ENCODE results near the gene LYST.

Gene LYST

GRCh38 chr1:235709018-235709417, 157.7 kb downstream of the LYST start:
- DNase-seq: no peak

DNA sequence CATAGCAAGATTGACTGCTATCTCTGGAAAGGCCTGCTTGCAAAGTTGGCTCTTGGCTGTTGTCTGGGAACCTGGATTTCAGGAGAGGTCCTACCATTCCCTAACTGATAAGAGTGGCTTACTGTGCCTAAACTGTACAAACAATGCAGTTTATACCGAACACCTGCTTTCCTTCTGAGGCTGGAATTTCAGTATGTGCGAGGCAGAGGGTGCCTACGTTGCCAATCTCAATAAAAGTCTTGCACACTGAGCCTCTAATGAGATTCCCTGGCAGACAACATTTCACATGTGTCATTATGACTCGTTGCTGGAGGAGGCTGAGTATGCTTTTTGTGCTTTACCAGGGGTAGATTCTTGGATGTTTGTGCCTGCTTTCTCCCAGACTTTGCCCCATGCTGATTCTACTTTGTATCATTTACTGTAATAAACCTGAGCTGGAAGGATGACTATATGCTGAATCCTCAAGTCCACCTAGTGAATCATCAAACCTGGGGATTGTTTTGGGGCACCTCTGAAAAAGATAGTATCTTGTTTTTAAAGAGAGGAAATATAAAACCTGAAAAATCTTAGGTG, 158.2 kb downstream of the LYST start:
- no peak for DNase-seq

- DNase-seq: no peak
Measured at GRCh38 chr1:235703506-235703905, 163.2 kb downstream of the LYST start.

- DNase-seq: no peak
Measured at GRCh38 chr1:235702412-235702811, 164.3 kb downstream of the LYST start.

DNA sequence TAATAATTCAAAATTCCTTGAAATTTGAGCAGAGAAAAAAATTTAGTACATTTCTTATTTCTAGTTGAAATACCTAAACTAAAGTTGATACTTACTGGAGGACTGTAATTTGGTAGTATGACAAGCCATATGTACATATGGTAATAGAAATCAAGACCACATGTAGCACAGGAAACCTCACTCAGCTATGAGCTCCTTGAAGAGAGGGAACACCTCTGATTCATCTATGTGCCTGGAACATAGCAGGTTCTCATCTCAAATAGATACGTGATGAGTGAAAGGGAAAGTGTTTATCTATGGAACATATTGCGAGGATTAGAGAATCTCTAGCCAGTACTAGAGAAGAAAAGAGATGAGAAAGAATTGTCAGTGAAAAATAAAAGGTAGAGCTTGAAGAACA, 169.2 kb downstream of the LYST start:
- no peak for DNase-seq

GRCh38 chr1:235689356-235689755, 177.3 kb downstream of the LYST start:
- DNase-seq: no peak

DNA sequence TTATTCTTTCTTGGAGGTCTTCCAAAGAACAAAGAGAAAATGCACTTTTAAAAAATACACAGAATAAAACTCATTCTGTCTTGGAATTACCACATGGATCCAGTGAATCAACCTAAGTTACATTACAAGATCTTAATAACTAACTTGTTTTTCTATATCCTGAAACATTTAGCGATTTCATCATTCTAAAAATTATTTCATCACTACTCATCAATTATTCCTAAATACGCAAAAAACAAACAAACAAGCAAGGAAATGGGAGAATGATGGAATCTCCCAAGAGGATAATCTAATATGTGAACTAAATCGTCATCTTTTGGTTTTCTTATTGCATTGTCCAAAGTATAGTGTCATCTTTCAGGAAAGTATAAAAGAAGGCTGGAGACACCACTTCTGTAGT, 178.6 kb downstream of the LYST start:
- no peak for DNase-seq

DNA sequence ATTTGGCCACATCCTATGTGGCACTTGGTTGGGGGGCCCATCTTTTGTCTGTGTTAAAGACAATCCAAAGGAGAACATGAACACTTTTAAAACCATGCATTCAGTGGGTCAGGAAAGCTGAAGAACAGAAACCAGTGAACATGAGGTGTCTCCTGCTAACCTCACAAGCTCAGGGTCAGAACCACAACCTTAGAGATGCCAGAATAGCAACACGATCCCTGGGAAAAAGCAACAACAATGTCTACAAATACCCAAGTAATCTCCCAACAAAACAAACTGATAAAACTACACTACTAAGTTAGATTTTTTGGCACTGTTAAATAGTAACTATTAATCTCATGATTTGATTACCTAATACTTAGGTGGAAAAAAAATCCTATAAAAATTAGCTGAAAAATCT, 183.1 kb downstream of the LYST start:
- DNase-seq: no peak

- DNase-seq: no peak
Measured at GRCh38 chr1:235682216-235682615, 184.5 kb downstream of the LYST start.

GRCh38 chr1:235679644-235680043, 187.1 kb downstream of the LYST start:
- DNase-seq: no peak

DNA sequence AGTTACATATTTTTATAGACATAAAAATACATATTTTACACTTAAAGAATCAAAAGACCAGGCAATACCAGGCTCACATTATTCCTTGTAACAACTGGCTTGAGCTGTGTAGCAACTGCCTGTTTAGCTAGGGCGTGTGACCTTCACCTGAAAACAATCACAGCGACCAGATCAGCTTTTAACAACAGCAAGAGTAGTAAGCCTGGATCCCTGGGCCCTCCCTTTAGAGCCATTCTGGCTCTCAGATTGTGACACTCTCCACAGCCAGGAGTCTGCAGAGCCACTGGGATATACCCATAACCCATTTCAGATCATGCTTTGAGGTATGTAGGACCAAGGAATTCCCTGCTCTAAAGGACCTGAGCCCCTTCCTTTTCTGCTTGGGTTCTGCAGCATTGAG, 187.7 kb downstream of the LYST start:
- DNase-seq: no peak

- DNase-seq: no peak
Measured at GRCh38 chr1:235675152-235675890, 191.4 kb downstream of the LYST start.

GRCh38 chr1:235673981-235674380, 192.7 kb downstream of the LYST start:
- no peak for DNase-seq

DNA sequence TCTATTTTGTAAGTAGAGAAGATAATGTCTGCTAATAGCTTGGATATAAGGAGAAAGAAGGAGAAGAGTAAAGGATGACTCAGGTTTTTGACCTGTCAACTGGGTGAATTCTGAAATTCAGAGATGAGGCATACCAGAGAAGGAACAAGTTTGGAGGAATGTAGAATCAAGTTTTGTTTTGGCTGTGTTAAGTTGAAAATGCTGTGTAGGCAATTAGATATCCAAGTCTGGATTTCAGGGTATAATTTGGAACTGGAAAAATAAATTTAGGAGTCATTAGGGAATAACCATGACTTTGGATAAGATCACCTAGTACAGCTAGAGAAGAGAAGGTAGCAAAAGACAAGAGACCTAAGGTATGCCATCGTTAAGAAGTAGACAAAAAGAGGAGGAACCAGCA, 194.7 kb downstream of the LYST start:
- no peak for DNase-seq

- no peak for DNase-seq
Measured at GRCh38 chr1:235670157-235670776, 196.4 kb downstream of the LYST start.

GRCh38 chr1:235669277-235669676, 197.4 kb downstream of the LYST start:
- DNase-seq: no peak

DNA sequence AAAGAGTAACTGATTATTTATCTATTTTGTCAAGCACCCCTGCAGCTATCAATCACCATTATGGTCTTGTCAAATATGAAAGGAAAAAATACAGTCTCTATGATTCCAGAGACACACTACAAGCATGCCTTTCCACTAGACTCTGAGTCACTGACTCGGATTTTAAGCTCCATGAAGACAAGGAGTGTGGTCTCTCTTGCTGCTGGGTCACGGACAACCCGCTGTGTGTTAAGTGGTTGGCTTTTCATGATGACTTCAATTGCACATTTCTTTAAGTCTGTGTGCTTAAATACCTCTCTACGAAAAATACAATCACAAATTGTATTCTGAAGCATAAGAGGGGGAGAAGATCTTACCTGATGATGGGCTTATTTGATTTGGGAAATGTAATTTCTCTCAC, 203.1 kb downstream of the LYST start:
- DNase-seq: no peak

DNA sequence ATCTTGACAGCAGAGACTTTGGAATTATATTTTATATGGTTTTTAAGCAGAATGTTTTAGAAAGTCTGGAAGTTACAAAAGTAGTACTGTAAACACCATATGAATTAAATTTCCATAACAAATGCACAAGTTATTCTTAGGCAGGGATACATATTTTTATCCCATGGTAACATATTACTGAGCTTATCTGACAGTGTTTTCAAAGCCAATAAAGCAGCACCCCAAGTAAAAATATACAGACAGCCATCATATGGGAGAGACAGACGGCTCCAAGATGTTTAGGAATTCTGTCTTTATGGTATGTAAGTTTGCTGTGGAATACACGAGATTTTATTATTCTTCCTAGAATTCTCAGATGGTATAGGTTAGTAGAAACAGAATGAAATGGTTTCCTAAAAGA, 205.1 kb downstream of the LYST start:
- DNase-seq: no peak

DNA sequence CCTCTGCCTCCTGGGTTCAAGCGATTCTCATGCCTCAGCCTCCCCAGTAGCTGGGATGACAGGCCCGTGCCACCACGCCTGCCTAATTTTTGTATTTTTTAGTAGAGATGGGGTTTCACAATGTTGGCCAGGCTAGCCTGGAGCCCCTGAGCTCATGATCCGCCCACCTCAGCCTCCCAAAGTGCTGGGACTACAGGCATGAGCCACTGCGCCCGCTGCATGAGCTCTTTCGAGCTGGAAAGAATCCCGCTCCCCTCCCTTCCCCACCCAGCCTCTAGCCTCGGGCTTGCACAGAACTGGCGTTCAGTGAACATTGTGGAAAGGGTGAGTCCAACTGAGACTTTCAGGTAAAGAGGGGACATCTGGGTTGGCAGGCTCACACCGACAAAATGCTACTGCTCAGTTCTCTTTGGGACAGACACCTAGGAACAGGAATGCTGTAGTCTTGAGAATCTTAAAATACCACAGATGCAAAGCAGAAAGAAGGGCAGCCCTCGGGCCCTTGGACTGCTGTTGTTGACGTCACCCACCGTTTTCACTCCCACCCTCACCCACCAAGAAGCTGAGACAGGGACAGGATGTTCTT, 207.4 kb downstream of the LYST start:
- no peak for DNase-seq

DNA sequence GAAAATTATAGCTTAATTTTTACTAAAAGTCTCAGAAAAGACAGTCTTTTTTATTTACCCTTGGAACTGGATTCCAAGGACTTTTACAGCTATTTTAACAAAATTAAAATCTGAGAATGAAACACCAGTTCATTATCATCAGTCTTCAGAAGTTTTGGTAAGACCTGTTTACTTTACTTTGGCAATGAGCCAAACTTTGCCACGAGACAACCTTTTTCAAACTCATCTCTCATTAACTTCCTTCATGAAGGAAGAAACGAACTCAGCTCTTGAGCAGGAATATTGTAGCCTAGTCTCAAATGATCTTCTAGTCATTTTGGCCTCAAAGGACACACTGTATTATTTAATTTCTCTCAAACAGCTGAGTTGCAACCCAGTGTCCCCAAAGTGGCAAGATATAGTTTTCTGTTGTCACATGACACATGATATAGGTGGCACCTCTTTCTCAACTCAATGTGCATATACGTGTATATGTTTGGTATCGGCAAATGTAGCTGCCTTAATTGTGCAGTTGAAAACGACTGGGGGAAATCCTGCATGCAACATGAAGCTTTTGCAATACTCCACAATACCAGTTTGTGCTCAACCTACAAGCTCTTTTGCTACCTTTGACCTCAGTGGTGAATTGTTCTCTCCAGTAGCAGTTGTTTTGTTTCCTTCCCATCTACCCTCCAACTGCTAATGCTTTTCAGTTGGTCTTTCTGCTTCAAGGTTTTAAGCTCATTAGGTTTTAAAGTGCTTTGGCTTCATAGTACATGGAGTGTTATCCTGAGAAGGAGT, 208.8 kb downstream of the LYST start:
- no peak for DNase-seq

- DNase-seq: no peak
Measured at GRCh38 chr1:235657269-235657668, 209.4 kb downstream of the LYST start.

- no peak for DNase-seq
Measured at GRCh38 chr1:235652364-235652763, 214.3 kb downstream of the LYST start.

DNA sequence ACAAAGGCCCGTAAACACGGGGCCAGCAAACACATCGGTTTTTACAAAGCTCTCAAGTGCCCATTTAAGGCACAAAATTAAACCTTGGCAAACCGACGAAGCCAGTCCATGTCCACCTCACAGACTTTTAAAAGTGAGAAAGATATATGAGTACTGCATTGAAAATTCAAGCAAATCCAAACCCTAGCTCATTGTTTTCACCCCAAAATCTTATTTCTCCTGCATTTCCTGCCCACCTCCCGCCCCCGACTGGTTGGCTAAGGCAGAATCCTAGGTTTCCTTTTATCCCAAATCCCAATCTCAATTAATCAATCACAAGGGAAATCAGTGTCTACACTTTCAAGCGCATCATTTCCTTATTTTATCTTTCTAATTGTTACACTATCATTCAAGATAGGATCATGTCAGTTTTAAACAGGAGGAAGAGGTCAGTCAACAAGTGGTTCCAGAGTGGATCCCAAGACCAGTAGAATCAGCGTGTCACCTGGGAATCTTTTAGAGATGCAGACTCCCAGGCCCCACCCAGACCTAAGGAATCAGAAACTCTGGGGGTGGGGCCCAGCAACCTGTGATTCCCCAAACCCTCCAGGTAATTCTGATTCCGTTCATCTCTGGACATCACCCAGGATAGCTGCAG, 215.4 kb downstream of the LYST start:
- no peak for DNase-seq
